Lower lobe of right lung (tissue), 2 donors: ENCODE results near the gene PCBP3. TPM values are rescaled to one million over a fixed set of nuclear protein-coding genes. Genes with fewer than 3 reads are reported as not detected.

Experiments used
- ATAC-seq, 2 donors: fragments of 200-7000 bp; cut with Tn5 transposase; one replicate each; pipeline ENCODE4 v1.9.1; 2020 to 2022; ENCODE audit warnings: mild to moderate bottlenecking in 2 of 2, moderate library complexity in 2 of 2
- DNase-seq: peaks from one replicate; pipeline ENCODE4 v3.0.0-alpha.2; 2020
- H3K27ac ChIP-seq: fragments of 200-600 bp; one replicate; pipeline ENCODE4 v1.8.0; 2022
- H3K27me3 ChIP-seq: fragments of 200-600 bp; one replicate; pipeline ENCODE4 v1.8.0; 2022; ENCODE audit warnings: low read depth
- H3K36me3 ChIP-seq: fragments of 200-600 bp; one replicate; pipeline ENCODE4 v1.8.0; 2022; ENCODE audit warnings: mild to moderate bottlenecking
- H3K4me1 ChIP-seq: fragments of 200-600 bp; one replicate; pipeline ENCODE4 v1.8.0; 2022
- H3K4me3 ChIP-seq: fragments of 200-600 bp; one replicate; pipeline ENCODE4 v1.8.0; 2022; ENCODE audit warnings: mild to moderate bottlenecking
- H3K9me3 ChIP-seq: fragments of 200-600 bp; one replicate; pipeline ENCODE4 v1.8.0; 2022
- CTCF ChIP-seq: fragments of 200-600 bp; IDR thresholded peaks from one replicate; pipeline ENCODE4 v1.8.0; 2022; ENCODE audit warnings: antibody characterized with exemption, mild to moderate bottlenecking
- intact Hi-C: fragments of 100-400 bp; cut with DNase I; formaldehyde crosslinking; loops from one replicate; pipeline ENCODE4 v1.11.0; 2022
- total RNA-seq: library from RNA; stranded (reverse); fragmentation: NEBNext Ultra II Directional; extraction: Animal tissue kit (Norgen Biotek cat#: 25700); gene quantifications from one replicate; pipeline ENCODE4 v1.2.1, GENCODE V29; 2021
- donor health status: DM: no; HTN: yes; CAD: no; lungs with severe emphysema.

PCBP3 gene
- total RNA-seq, 1 donor from 2014 or later, result 4.5 TPM

- ATAC-seq (no peak), DNase-seq (no peak)
- H3K27ac ChIP-seq, result no peak overlapping the region
- no peaks in the 10 kb centered on the region for H3K36me3 ChIP-seq
- H3K4me3 ChIP-seq, result no peak overlapping the region
- no peak for TF ChIP-seq CTCF
- H3K4me1 ChIP-seq, result no peaks in the 10 kb centered on the region
- intact Hi-C loops, result no loop called here
- H3K27me3 ChIP-seq, result peaks cover 4% of the 10 kb centered on the region
- H3K9me3 ChIP-seq, result peaks cover 11% of the 10 kb centered on the region
Measured at GRCh38 chr21:45779226-45779625, 135.7 kb downstream of the PCBP3 start.

- no peak for DNase-seq
Measured at GRCh38 chr21:45780647-45781046, 137.1 kb downstream of the PCBP3 start.

GRCh38 chr21:45781741-45782140 lies 138.2 kb downstream of the PCBP3 start:
- H3K4me3 ChIP-seq, result no peak overlapping the region
- ATAC-seq, result no peak
- TF ChIP-seq CTCF, result no peak
- intact Hi-C loops, result no loop called here
- no peaks in the 10 kb centered on the region for H3K36me3 ChIP-seq
- H3K4me1 ChIP-seq, result no peaks in the 10 kb centered on the region
- peaks cover 9% of the 10 kb centered on the region for H3K9me3 ChIP-seq
- no peak overlapping the region for H3K27ac ChIP-seq
- no peak for DNase-seq
- peaks cover 4% of the 10 kb centered on the region for H3K27me3 ChIP-seq

More at GRCh38 chr21:45780647-45781046, 137.1 kb downstream of the PCBP3 start:
- intact Hi-C loops, result no loop called here
- Histone ChIP-seq H3K9me3 (peaks cover 11% of the 10 kb centered on the region), H3K36me3 (no peaks in the 10 kb centered on the region), H3K27ac (no peak overlapping the region), H3K4me1 (no peaks in the 10 kb centered on the region), H3K4me3 (no peak overlapping the region), H3K27me3 (peaks cover 4% of the 10 kb centered on the region)
- ATAC-seq, result no peak
- TF ChIP-seq CTCF, result no peak

- no peak overlapping the region for H3K27ac ChIP-seq
- no peak for TF ChIP-seq CTCF
- no peaks in the 10 kb centered on the region for H3K36me3 ChIP-seq
- no peak for ATAC-seq
- no peaks in the 10 kb centered on the region for H3K27me3 ChIP-seq
- intact Hi-C loops, result no loop called here
- H3K9me3 ChIP-seq, result no peaks in the 10 kb centered on the region
- H3K4me1 ChIP-seq, result no peaks in the 10 kb centered on the region
- no peak for DNase-seq
- H3K4me3 ChIP-seq, result no peak overlapping the region
Measured at GRCh38 chr21:45786660-45787059, 143.1 kb downstream of the PCBP3 start.

GRCh38 chr21:45787371-45787770 lies 143.8 kb downstream of the PCBP3 start:
- Histone ChIP-seq H3K4me1 (no peaks in the 10 kb centered on the region), H3K27ac (no peak overlapping the region), H3K27me3 (no peaks in the 10 kb centered on the region), H3K9me3 (no peaks in the 10 kb centered on the region), H3K4me3 (no peak overlapping the region), H3K36me3 (no peaks in the 10 kb centered on the region)
- TF ChIP-seq CTCF, result no peak
- no peak for DNase-seq
- intact Hi-C loops, result no loop called here
- ATAC-seq, result no peak

GRCh38 chr21:45788198-45788597 lies 144.7 kb downstream of the PCBP3 start:
- TF ChIP-seq CTCF, result no peak
- Histone ChIP-seq H3K27ac (no peak overlapping the region), H3K27me3 (no peaks in the 10 kb centered on the region), H3K36me3 (no peaks in the 10 kb centered on the region), H3K9me3 (no peaks in the 10 kb centered on the region), H3K4me3 (no peak overlapping the region), H3K4me1 (no peaks in the 10 kb centered on the region)
- intact Hi-C loops, result no loop called here
- DNase-seq (no peak), ATAC-seq (no peak)
